Measurements from ENCODE around the gene RASL10A. TPM values are rescaled to one million over a fixed set of nuclear protein-coding genes. Genes with fewer than 3 reads are reported as not detected.
A peak's percentile ranks its signal among the peaks of the same experiment; 100 is the strongest.

Gene RASL10A
- total and polyA plus RNA-seq, 10 donors, result 0.54 to 6.1 (median 2.3) TPM

DNA sequence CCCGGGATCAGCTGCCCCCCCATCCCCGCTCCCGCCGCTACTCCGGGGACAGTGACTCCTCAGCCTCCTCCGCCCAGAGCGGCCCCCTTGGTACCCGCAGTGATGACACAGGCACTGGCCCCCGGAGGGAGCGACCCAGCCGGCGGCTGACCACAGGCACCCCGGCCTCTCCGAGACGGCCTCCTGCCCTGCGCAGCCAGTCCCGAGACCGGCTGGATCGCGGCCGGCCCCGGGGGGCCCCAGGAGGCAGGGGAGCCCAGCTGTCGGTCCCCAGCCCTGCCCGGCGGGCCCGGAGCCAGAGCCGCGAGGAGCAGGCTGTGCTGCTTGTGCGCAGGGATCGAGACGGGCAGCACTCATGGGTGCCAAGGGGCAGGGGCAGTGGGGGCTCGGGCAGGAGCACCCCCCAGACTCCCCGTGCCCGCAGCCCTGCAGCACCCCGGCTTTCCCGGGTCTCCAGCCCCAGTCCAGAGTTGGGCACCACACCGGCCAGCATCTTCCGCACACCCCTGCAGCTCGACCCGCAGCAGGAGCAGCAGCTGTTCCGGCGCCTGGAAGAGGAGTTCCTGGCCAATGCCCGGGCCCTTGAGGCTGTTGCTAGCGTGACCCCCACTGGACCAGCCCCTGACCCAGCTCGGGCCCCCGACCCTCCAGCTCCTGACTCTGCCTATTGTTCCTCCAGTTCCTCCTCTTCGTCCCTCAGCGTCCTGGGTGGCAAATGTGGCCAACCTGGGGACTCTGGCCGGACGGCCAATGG, 3.9 kb downstream of the RASL10A start:
- intact Hi-C loops (cut with DNase I; ENCODE audit: low total_unique reads), result no loop called here
- H3K36me3 ChIP-seq, result peaks cover 0 to 10% (median 0%) of the 10 kb centered on the region in 6 donors
- H3K4me1 ChIP-seq, result peaks cover 32 to 96% (median 79%) of the 10 kb centered on the region in 6 donors
- H3K27ac ChIP-seq, result peak overlapping the region in 6 of 8 donors; percentile 11 to 89 (median 66)
- peak overlapping the region in 1 of 8 donors; percentile 6 for H3K4me3 ChIP-seq
- H3K9me3 ChIP-seq, result no peaks in the 10 kb centered on the region
- 66 to 83% (median 77%) methylated on average over 25 to 50 of the region's 50 CpGs for WGBS, 5 donors
- TF ChIP-seq, protein P1, sequence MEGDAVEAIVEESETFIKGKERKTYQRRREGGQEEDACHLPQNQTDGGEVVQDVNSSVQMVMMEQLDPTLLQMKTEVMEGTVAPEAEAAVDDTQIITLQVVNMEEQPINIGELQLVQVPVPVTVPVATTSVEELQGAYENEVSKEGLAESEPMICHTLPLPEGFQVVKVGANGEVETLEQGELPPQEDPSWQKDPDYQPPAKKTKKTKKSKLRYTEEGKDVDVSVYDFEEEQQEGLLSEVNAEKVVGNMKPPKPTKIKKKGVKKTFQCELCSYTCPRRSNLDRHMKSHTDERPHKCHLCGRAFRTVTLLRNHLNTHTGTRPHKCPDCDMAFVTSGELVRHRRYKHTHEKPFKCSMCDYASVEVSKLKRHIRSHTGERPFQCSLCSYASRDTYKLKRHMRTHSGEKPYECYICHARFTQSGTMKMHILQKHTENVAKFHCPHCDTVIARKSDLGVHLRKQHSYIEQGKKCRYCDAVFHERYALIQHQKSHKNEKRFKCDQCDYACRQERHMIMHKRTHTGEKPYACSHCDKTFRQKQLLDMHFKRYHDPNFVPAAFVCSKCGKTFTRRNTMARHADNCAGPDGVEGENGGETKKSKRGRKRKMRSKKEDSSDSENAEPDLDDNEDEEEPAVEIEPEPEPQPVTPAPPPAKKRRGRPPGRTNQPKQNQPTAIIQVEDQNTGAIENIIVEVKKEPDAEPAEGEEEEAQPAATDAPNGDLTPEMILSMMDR (IDR thresholded peaks at IDR 0.05 in 8 of 11, conservative IDR thresholded peaks at IDR 0.05 in 3 of 11), result no peak
- TF ChIP-seq POLR2A (IDR thresholded peaks at IDR 0.05) (no peak), POLR2AphosphoS5 (IDR thresholded peaks at IDR 0.05) (no peak)
- DNase-seq, result peak; percentile 77
- peaks cover 0 to 83% (median 56%) of the 10 kb centered on the region in 7 donors for H3K27me3 ChIP-seq (replicated peaks in 1 of 7)

DNA sequence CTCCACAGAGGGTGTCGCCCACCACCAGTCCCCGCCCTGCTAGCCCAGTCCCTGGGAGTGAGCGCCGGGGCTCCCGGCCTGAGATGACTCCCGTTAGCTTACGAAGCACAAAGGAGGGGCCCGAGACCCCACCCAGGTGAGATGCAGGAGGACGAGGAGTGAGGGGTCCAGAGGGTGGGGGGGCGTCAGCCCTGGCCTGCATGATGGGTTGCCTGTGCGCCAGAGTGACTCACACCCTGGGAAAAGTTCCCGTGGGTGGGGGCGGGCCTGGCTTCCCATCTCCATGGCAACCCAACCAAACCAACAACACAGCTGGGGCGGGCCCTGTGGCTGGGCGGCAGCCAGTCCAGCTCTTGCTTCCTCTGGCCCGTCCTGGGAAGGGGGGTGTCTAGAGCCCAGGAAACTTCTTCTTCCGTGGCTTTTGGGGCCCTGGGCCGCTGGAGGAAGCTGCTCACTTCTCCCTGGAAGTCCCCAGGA, 4.6 kb downstream of the RASL10A start:
- peak; percentile 91 for DNase-seq
- Histone ChIP-seq H3K27me3 (replicated peaks in 1 of 7) (peaks cover 0 to 83% (median 51%) of the 10 kb centered on the region in 7 donors), H3K4me1 (peaks cover 34 to 99% (median 85%) of the 10 kb centered on the region in 6 donors), H3K27ac (peak overlapping the region in 6 of 8 donors; percentile 11 to 89 (median 66)), H3K4me3 (peak overlapping the region in 1 of 8 donors; percentile 6), H3K36me3 (peaks cover 0 to 10% (median 0%) of the 10 kb centered on the region in 6 donors), H3K9me3 (no peaks in the 10 kb centered on the region)
- WGBS, 5 donors, result 16 to 26% (median 24%) methylated on average over 14 to 18 of the region's 18 CpGs
- intact Hi-C loops (cut with DNase I; ENCODE audit: low total_unique reads), result no loop called here
- TF ChIP-seq, protein P1 (IDR thresholded peaks at IDR 0.05 in 8 of 11, conservative IDR thresholded peaks at IDR 0.05 in 3 of 11), result no peak
- TF ChIP-seq POLR2AphosphoS5 (IDR thresholded peaks at IDR 0.05), result peak; percentile 67 to 81 (median 78)

DNA sequence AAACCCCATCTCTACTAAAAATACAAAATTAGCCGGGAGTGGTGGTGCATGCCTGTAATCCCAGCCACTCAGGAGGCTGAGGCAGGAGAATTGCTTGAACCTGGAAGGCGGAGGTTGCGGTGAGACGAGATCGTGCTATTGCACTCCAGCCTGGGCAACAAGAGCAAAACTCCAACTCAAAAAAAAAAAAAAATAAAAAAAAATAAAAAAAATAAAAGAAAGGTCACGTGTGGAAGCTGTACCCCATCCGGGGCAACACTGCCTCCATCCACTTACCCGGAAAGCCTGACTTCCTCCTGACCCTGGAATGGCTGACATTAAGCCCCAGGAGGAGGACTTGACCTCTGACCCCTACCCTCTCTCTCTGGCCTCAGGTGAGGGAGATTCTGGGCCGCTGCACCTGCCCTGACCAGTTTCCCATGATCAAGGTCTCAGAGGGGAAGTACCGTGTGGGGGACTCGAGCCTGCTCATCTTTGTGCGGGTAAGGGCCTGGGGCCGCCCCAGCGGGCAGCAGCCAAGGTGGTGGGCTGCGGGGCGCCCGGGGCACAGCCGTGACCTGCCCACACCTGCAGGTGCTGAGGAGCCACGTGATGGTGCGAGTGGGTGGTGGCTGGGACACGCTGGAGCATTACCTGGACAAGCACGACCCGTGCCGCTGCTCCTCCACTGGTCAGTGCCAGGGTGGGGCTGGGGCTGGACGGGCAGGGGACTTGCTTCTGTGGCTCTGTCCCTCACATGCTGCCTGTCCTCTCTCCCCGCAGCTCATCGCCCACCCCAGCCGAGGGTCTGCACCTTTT, 5.2 kb downstream of the RASL10A start:
- Histone ChIP-seq H3K36me3 (peaks cover 0 to 10% (median 0%) of the 10 kb centered on the region in 6 donors), H3K4me3 (peak overlapping the region in 1 of 8 donors; percentile 6), H3K27ac (peak overlapping the region in 6 of 8 donors; percentile 5 to 89 (median 82)), H3K4me1 (peaks cover 35 to 98% (median 81%) of the 10 kb centered on the region in 6 donors), H3K9me3 (no peaks in the 10 kb centered on the region), H3K27me3 (replicated peaks in 1 of 7) (peaks cover 0 to 83% (median 46%) of the 10 kb centered on the region in 7 donors)
- no peak for TF ChIP-seq POLR2AphosphoS5 (IDR thresholded peaks at IDR 0.05)
- intact Hi-C loops (cut with DNase I; ENCODE audit: low total_unique reads), result no loop called here
- 52 to 77% (median 71%) methylated on average over 12 to 28 of the region's 28 CpGs for WGBS, 5 donors
- DNase-seq, result no peak

DNA sequence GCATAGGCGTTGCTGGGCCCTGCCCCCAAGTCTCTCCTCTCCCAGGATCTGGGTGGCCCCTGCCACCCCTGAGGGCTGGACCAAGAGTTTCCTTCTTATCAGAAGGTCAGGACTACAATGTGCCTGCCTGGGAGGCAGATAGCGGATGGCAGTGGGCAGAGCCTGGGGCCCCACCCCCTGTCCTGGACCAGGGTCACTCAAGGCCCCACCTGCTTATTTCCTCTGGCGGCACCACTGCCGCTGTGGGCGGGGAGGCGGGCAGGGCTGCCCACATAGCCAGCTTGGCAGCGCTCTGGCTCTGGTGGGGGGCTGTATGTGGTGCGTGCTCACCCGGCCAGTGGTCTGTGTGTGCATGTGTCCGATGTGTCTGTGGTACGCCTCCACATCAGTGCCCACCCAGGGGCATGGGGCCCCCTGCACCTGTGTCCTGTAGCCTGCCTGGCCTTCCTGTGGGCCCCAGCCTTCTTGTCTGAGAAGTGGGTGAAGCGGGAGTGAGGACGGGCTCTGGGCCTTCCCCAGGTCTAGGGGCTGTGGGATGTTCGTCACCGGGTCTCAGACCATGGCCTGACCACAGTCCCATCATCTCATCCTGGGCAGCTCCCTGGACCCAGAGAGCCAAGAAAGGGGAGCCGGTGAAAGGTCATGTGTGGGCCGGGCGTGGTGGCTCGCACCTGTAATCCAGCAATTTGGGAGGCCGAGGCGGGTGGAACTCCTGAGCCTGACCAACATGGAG, 6.0 kb downstream of the RASL10A start:
- peaks cover 30 to 91% (median 74%) of the 10 kb centered on the region in 6 donors for H3K4me1 ChIP-seq
- intact Hi-C loops (cut with DNase I; ENCODE audit: low total_unique reads), result no loop called here
- WGBS, 5 donors, result 55 to 77% (median 76%) methylated on average over 5 to 21 of the region's 21 CpGs

More for the DNA sequence above, 6.0 kb downstream of the RASL10A start:
- H3K27ac ChIP-seq, result peak overlapping the region in 7 of 8 donors; percentile 22 to 89 (median 82)
- H3K9me3 ChIP-seq, result no peaks in the 10 kb centered on the region
- H3K27me3 ChIP-seq (replicated peaks in 1 of 7), result peaks cover 0 to 80% (median 39%) of the 10 kb centered on the region in 7 donors
- peaks cover 0 to 10% (median 0%) of the 10 kb centered on the region in 6 donors for H3K36me3 ChIP-seq
- peak; percentile 58 to 79 (median 75) for TF ChIP-seq POLR2AphosphoS5 (IDR thresholded peaks at IDR 0.05)
- TF ChIP-seq POLR2A (IDR thresholded peaks at IDR 0.05), result no peak
- DNase-seq, result peak; percentile 86
- peak overlapping the region in 5 of 8 donors; percentile 6 to 89 (median 76) for H3K4me3 ChIP-seq

Data from spleen (tissue), 11 donors.